Measurements from ENCODE around the gene LCN2. TPM values are rescaled to one million over a fixed set of nuclear protein-coding genes. Genes with fewer than 3 reads are reported as not detected.

The LCN2 gene
- total RNA-seq, 1 experiment from 2014 or later, result 1.3 TPM

DNA sequence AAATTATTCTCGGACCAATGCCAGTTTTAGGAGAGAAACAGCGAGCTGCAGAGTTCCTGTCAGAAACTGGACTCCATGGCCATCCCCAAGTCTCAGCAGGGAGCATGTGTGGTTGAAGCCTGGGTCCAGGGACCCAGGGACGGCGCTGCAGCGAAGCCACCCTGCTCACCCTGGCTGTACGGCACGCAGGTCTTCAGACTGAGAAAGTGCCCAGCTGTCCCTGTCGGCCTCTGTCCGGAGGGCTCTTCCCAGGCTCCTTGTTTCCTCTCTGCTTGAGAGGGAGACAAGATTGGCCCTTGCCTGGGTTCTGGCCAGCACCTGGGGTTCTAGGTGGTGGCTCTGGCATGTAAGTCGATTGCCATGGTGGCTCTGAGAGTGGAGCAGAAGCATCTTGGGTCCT, 48.7 kb upstream of the LCN2 start (continued):
- TF ChIP-seq, protein P1, sequence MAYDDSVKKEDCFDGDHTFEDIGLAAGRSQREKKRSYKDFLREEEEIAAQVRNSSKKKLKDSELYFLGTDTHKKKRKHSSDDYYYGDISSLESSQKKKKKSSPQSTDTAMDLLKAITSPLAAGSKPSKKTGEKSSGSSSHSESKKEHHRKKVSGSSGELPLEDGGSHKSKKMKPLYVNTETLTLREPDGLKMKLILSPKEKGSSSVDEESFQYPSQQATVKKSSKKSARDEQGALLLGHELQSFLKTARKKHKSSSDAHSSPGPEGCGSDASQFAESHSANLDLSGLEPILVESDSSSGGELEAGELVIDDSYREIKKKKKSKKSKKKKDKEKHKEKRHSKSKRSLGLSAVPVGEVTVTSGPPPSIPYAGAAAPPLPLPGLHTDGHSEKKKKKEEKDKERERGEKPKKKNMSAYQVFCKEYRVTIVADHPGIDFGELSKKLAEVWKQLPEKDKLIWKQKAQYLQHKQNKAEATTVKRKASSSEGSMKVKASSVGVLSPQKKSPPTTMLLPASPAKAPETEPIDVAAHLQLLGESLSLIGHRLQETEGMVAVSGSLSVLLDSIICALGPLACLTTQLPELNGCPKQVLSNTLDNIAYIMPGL (CRISPR knock-in tag; IDR thresholded peaks at IDR 0.05), result no peak
- TF ChIP-seq, protein P2, sequence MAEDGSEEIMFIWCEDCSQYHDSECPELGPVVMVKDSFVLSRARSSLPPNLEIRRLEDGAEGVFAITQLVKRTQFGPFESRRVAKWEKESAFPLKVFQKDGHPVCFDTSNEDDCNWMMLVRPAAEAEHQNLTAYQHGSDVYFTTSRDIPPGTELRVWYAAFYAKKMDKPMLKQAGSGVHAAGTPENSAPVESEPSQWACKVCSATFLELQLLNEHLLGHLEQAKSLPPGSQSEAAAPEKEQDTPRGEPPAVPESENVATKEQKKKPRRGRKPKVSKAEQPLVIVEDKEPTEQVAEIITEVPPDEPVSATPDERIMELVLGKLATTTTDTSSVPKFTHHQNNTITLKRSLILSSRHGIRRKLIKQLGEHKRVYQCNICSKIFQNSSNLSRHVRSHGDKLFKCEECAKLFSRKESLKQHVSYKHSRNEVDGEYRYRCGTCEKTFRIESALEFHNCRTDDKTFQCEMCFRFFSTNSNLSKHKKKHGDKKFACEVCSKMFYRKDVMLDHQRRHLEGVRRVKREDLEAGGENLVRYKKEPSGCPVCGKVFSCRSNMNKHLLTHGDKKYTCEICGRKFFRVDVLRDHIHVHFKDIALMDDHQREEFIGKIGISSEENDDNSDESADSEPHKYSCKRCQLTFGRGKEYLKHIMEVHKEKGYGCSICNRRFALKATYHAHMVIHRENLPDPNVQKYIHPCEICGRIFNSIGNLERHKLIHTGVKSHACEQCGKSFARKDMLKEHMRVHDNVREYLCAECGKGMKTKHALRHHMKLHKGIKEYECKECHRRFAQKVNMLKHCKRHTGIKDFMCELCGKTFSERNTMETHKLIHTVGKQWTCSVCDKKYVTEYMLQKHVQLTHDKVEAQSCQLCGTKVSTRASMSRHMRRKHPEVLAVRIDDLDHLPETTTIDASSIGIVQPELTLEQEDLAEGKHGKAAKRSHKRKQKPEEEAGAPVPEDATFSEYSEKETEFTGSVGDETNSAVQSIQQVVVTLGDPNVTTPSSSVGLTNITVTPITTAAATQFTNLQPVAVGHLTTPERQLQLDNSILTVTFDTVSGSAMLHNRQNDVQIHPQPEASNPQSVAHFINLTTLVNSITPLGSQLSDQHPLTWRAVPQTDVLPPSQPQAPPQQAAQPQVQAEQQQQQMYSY (CRISPR knock-in tag; IDR thresholded peaks at IDR 0.05), result no peak
- TF ChIP-seq NFYB (CRISPR knock-in tag; conservative IDR thresholded peaks at IDR 0.05; ENCODE audit: low read depth) (no peak), ZNF138 (CRISPR knock-in tag; conservative IDR thresholded peaks at IDR 0.05) (no peak), NR2C2 (CRISPR knock-in tag; IDR thresholded peaks at IDR 0.05) (no peak)

DNA sequence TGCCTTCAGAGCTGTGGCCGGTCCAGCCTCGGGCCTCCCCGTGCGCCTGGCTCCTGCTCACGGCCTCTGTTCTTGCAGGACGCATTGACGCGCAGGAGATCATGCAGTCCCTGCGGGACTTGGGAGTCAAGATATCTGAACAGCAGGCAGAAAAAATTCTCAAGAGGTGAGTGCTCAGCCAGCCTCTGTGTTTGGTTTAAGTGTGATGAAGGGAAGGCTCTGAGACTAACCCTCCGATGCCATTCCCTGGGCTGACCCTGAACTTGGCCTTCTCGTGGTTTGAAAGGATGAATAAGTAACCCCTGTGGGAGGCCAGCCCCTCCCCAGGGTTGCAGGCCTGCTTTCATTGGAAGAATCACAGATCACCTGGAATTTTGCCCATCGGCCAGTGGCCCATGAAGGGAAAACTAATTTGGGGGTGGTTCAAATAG, 48.0 kb upstream of the LCN2 start:
- peak overlapping the region; percentile 78 for H3K27ac Mint-ChIP-seq
- DNase-seq (ENCODE audit: low spot score) (no peak), ATAC-seq (no peak)
- TF ChIP-seq GABPB1 (CRISPR knock-in tag; IDR thresholded peaks at IDR 0.05) (no peak), RELA (CRISPR knock-in tag; IDR thresholded peaks at IDR 0.05; ENCODE audit: borderline replicate concordance) (no peak), ELF4 (CRISPR knock-in tag; IDR thresholded peaks at IDR 0.05; ENCODE audit: low read depth) (no peak), GTF2I (CRISPR knock-in tag; conservative IDR thresholded peaks at IDR 0.05) (no peak), SP1 (CRISPR knock-in tag; conservative IDR thresholded peaks at IDR 0.05) (no peak), ZNF396 (CRISPR knock-in tag; IDR thresholded peaks at IDR 0.05; ENCODE audit: borderline replicate concordance) (no peak), ZNF232 (CRISPR knock-in tag; IDR thresholded peaks at IDR 0.05) (no peak)
- H3K27me3 Mint-ChIP-seq (ENCODE audit: low read depth), result no peaks in the 10 kb centered on the region
- H3K36me3 Mint-ChIP-seq, result peaks cover 37% of the 10 kb centered on the region
- H3K4me1 Mint-ChIP-seq, result peaks cover 51% of the 10 kb centered on the region
- ChIA-PET CTCF (interaction anchor here (1.2 to 1.6 kb wide), 2 partner anchors 9 to 24 kb away, joined by 3 to 5 read pairs; no protein-coding TSS in a partner anchor), POLR2A (interaction anchor here (1.1 kb wide), 1 partner anchor 16 kb away, joined by 3 read pairs; no protein-coding TSS in a partner anchor)
- H3K9me3 Mint-ChIP-seq, result no peaks in the 10 kb centered on the region
- H3K4me3 Mint-ChIP-seq, result no peak overlapping the region

DNA sequence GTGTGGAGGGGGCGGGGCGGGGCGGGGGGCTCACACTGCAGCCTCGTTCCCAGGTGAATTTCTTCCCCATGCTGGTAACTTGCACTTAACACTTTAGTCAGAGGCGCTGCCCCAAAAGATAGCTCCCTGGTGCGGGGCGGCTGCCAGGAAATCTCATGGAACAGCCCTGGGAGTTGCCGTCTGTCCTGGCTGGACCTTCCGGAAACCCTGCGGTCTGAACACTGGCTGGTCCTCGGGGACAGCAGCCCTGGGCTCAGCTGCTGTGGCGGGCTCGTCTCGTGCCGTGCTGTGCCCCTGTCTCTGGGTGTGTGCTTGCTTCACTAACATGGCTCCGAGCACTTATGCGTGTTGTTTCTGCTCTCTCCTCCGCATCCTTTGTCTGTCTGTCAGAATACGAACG, 47.6 kb upstream of the LCN2 start:
- Mint-ChIP-seq H3K27me3 (ENCODE audit: low read depth) (no peaks in the 10 kb centered on the region), H3K9me3 (no peaks in the 10 kb centered on the region), H3K27ac (peak overlapping the region; percentile 72), H3K36me3 (peaks cover 41% of the 10 kb centered on the region), H3K4me3 (no peak overlapping the region; the same call in 1 of the 2 replicates), H3K4me1 (peaks cover 51% of the 10 kb centered on the region)
- ChIA-PET CTCF (interaction anchor here (1.2 to 1.6 kb wide), 2 partner anchors 9 to 23 kb away, joined by 3 to 5 read pairs; no protein-coding TSS in a partner anchor), POLR2A (interaction anchor here (1.1 kb wide), 1 partner anchor 16 kb away, joined by 3 read pairs; no protein-coding TSS in a partner anchor)
- DNase-seq (ENCODE audit: low spot score) (no peak), ATAC-seq (no peak)
- TF ChIP-seq ZNF396 (CRISPR knock-in tag; IDR thresholded peaks at IDR 0.05; ENCODE audit: borderline replicate concordance) (no peak), ZNF138 (CRISPR knock-in tag; conservative IDR thresholded peaks at IDR 0.05) (no peak), TCF7 (CRISPR knock-in tag; IDR thresholded peaks at IDR 0.05; ENCODE audit: low read depth) (no peak), MXD4 (CRISPR knock-in tag; IDR thresholded peaks at IDR 0.05; ENCODE audit: borderline replicate concordance) (no peak)
- TF ChIP-seq, protein P1 (CRISPR knock-in tag; IDR thresholded peaks at IDR 0.05), result no peak
- TF ChIP-seq, protein P3, sequence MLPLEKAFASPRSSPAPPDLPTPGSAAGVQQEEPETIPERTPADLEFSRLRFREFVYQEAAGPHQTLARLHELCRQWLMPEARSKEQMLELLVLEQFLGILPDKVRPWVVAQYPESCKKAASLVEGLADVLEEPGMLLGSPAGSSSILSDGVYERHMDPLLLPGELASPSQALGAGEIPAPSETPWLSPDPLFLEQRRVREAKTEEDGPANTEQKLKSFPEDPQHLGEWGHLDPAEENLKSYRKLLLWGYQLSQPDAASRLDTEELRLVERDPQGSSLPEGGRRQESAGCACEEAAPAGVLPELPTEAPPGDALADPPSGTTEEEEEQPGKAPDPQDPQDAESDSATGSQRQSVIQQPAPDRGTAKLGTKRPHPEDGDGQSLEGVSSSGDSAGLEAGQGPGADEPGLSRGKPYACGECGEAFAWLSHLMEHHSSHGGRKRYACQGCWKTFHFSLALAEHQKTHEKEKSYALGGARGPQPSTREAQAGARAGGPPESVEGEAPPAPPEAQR (CRISPR knock-in tag; IDR thresholded peaks at IDR 0.05), result no peak
- TF ChIP-seq, protein P4, sequence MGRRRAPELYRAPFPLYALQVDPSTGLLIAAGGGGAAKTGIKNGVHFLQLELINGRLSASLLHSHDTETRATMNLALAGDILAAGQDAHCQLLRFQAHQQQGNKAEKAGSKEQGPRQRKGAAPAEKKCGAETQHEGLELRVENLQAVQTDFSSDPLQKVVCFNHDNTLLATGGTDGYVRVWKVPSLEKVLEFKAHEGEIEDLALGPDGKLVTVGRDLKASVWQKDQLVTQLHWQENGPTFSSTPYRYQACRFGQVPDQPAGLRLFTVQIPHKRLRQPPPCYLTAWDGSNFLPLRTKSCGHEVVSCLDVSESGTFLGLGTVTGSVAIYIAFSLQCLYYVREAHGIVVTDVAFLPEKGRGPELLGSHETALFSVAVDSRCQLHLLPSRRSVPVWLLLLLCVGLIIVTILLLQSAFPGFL (CRISPR knock-in tag; IDR thresholded peaks at IDR 0.05; ENCODE audit: borderline replicate concordance), result no peak
- TF ChIP-seq, protein P5, sequence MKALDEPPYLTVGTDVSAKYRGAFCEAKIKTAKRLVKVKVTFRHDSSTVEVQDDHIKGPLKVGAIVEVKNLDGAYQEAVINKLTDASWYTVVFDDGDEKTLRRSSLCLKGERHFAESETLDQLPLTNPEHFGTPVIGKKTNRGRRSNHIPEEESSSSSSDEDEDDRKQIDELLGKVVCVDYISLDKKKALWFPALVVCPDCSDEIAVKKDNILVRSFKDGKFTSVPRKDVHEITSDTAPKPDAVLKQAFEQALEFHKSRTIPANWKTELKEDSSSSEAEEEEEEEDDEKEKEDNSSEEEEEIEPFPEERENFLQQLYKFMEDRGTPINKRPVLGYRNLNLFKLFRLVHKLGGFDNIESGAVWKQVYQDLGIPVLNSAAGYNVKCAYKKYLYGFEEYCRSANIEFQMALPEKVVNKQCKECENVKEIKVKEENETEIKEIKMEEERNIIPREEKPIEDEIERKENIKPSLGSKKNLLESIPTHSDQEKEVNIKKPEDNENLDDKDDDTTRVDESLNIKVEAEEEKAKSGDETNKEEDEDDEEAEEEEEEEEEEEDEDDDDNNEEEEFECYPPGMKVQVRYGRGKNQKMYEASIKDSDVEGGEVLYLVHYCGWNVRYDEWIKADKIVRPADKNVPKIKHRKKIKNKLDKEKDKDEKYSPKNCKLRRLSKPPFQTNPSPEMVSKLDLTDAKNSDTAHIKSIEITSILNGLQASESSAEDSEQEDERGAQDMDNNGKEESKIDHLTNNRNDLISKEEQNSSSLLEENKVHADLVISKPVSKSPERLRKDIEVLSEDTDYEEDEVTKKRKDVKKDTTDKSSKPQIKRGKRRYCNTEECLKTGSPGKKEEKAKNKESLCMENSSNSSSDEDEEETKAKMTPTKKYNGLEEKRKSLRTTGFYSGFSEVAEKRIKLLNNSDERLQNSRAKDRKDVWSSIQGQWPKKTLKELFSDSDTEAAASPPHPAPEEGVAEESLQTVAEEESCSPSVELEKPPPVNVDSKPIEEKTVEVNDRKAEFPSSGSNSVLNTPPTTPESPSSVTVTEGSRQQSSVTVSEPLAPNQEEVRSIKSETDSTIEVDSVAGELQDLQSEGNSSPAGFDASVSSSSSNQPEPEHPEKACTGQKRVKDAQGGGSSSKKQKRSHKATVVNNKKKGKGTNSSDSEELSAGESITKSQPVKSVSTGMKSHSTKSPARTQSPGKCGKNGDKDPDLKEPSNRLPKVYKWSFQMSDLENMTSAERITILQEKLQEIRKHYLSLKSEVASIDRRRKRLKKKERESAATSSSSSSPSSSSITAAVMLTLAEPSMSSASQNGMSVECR (CRISPR knock-in tag; IDR thresholded peaks at IDR 0.05; ENCODE audit: borderline replicate concordance), result no peak

Data from WTC11 (cell line).